ENCODE data around the gene SPRTN.

SPRTN gene

GRCh38 chr1:231355171-231355570, 17.1 kb downstream of the SPRTN start:
- Histone ChIP-seq H3K36me3 (ENCODE audit: control insufficient read depth, insufficient read depth, low read length) (peaks cover 31% of the 10 kb centered on the region), H3K27ac (ENCODE audit: low read depth, low read length) (no peak overlapping the region), H3K4me1 (ENCODE audit: control insufficient read depth, insufficient read depth, low read length) (no peaks in the 10 kb centered on the region), H3K9me3 (ENCODE audit: control insufficient read depth, insufficient read depth, low read depth, low read length) (no peaks in the 10 kb centered on the region), H3K9ac (ENCODE audit: low read length) (no peak overlapping the region), H3K4me3 (ENCODE audit: low read depth, low read length) (no peak overlapping the region), H3K27me3 (ENCODE audit: control insufficient read depth, insufficient read depth, low read length) (no peaks in the 10 kb centered on the region)

GRCh38 chr1:231357187-231357772, 19.2 kb downstream of the SPRTN start:
- H3K4me3 ChIP-seq (ENCODE audit: low read depth, low read length): no peak overlapping the region
- no peak overlapping the region for H3K27ac ChIP-seq (ENCODE audit: low read depth, low read length)
- no peaks in the 10 kb centered on the region for H3K4me1 ChIP-seq (ENCODE audit: control insufficient read depth, insufficient read depth, low read length)
- H3K9me3 ChIP-seq (ENCODE audit: control insufficient read depth, insufficient read depth, low read depth, low read length): no peaks in the 10 kb centered on the region
- H3K36me3 ChIP-seq (ENCODE audit: control insufficient read depth, insufficient read depth, low read length): peaks cover 11% of the 10 kb centered on the region
- no peak overlapping the region for H3K9ac ChIP-seq (ENCODE audit: low read length)
- H3K27me3 ChIP-seq (ENCODE audit: control insufficient read depth, insufficient read depth, low read length): no peaks in the 10 kb centered on the region

GRCh38 chr1:231357831-231358354, 19.8 kb downstream of the SPRTN start:
- no peak overlapping the region for H3K27ac ChIP-seq (ENCODE audit: low read depth, low read length)
- no peaks in the 10 kb centered on the region for H3K27me3 ChIP-seq (ENCODE audit: control insufficient read depth, insufficient read depth, low read length)
- no peaks in the 10 kb centered on the region for H3K4me1 ChIP-seq (ENCODE audit: control insufficient read depth, insufficient read depth, low read length)
- H3K4me3 ChIP-seq (ENCODE audit: low read depth, low read length): no peak overlapping the region
- no peak overlapping the region for H3K9ac ChIP-seq (ENCODE audit: low read length)
- H3K36me3 ChIP-seq (ENCODE audit: control insufficient read depth, insufficient read depth, low read length): peaks cover 5% of the 10 kb centered on the region
- H3K9me3 ChIP-seq (ENCODE audit: control insufficient read depth, insufficient read depth, low read depth, low read length): no peaks in the 10 kb centered on the region

- no peaks in the 10 kb centered on the region for H3K9me3 ChIP-seq (ENCODE audit: control insufficient read depth, insufficient read depth, low read depth, low read length)
- H3K27ac ChIP-seq (ENCODE audit: low read depth, low read length): no peak overlapping the region
- no peaks in the 10 kb centered on the region for H3K36me3 ChIP-seq (ENCODE audit: control insufficient read depth, insufficient read depth, low read length)
- H3K4me1 ChIP-seq (ENCODE audit: control insufficient read depth, insufficient read depth, low read length): no peaks in the 10 kb centered on the region
- no peak overlapping the region for H3K4me3 ChIP-seq (ENCODE audit: low read depth, low read length)
- H3K9ac ChIP-seq (ENCODE audit: low read length): no peak overlapping the region
- H3K27me3 ChIP-seq (ENCODE audit: control insufficient read depth, insufficient read depth, low read length): no peaks in the 10 kb centered on the region
These were observed 21.0 kb downstream of the SPRTN start for GRCh38 chr1:231359113-231359512.

- Histone ChIP-seq H3K4me3 (ENCODE audit: low read depth, low read length) (no peak overlapping the region), H3K4me1 (ENCODE audit: control insufficient read depth, insufficient read depth, low read length) (no peaks in the 10 kb centered on the region), H3K27ac (ENCODE audit: low read depth, low read length) (no peak overlapping the region)
These were observed 24.2 kb downstream of the SPRTN start for GRCh38 chr1:231362325-231362724.

GRCh38 chr1:231363624-231364023, 25.5 kb downstream of the SPRTN start:
- H3K36me3 ChIP-seq (ENCODE audit: control insufficient read depth, insufficient read depth, low read length): no peaks in the 10 kb centered on the region
- H3K4me1 ChIP-seq (ENCODE audit: control insufficient read depth, insufficient read depth, low read length): no peaks in the 10 kb centered on the region
- no peaks in the 10 kb centered on the region for H3K9me3 ChIP-seq (ENCODE audit: control insufficient read depth, insufficient read depth, low read depth, low read length)
- H3K4me3 ChIP-seq (ENCODE audit: low read depth, low read length): no peak overlapping the region
- H3K9ac ChIP-seq (ENCODE audit: low read length): no peak overlapping the region
- H3K27ac ChIP-seq (ENCODE audit: low read depth, low read length): no peak overlapping the region
- no peaks in the 10 kb centered on the region for H3K27me3 ChIP-seq (ENCODE audit: control insufficient read depth, insufficient read depth, low read length)

More at GRCh38 chr1:231362325-231362724, 24.2 kb downstream of the SPRTN start:
- Histone ChIP-seq H3K27me3 (ENCODE audit: control insufficient read depth, insufficient read depth, low read length) (no peaks in the 10 kb centered on the region), H3K36me3 (ENCODE audit: control insufficient read depth, insufficient read depth, low read length) (no peaks in the 10 kb centered on the region), H3K9me3 (ENCODE audit: control insufficient read depth, insufficient read depth, low read depth, low read length) (no peaks in the 10 kb centered on the region), H3K9ac (ENCODE audit: low read length) (no peak overlapping the region)

GRCh38 chr1:231364192-231364591, 26.1 kb downstream of the SPRTN start:
- Histone ChIP-seq H3K27ac (ENCODE audit: low read depth, low read length) (no peak overlapping the region), H3K4me3 (ENCODE audit: low read depth, low read length) (no peak overlapping the region), H3K36me3 (ENCODE audit: control insufficient read depth, insufficient read depth, low read length) (no peaks in the 10 kb centered on the region), H3K9ac (ENCODE audit: low read length) (no peak overlapping the region), H3K9me3 (ENCODE audit: control insufficient read depth, insufficient read depth, low read depth, low read length) (no peaks in the 10 kb centered on the region), H3K4me1 (ENCODE audit: control insufficient read depth, insufficient read depth, low read length) (no peaks in the 10 kb centered on the region), H3K27me3 (ENCODE audit: control insufficient read depth, insufficient read depth, low read length) (no peaks in the 10 kb centered on the region)

GRCh38 chr1:231369282-231369681, 31.2 kb downstream of the SPRTN start:
- no peak overlapping the region for H3K27ac ChIP-seq (ENCODE audit: low read depth, low read length)
- H3K4me3 ChIP-seq (ENCODE audit: low read depth, low read length): no peak overlapping the region
- H3K9me3 ChIP-seq (ENCODE audit: control insufficient read depth, insufficient read depth, low read depth, low read length): no peaks in the 10 kb centered on the region
- H3K36me3 ChIP-seq (ENCODE audit: control insufficient read depth, insufficient read depth, low read length): no peaks in the 10 kb centered on the region
- H3K27me3 ChIP-seq (ENCODE audit: control insufficient read depth, insufficient read depth, low read length): no peaks in the 10 kb centered on the region
- H3K4me1 ChIP-seq (ENCODE audit: control insufficient read depth, insufficient read depth, low read length): no peaks in the 10 kb centered on the region
- no peak overlapping the region for H3K9ac ChIP-seq (ENCODE audit: low read length)

- H3K27ac ChIP-seq (ENCODE audit: low read depth, low read length): no peak overlapping the region
- no peaks in the 10 kb centered on the region for H3K9me3 ChIP-seq (ENCODE audit: control insufficient read depth, insufficient read depth, low read depth, low read length)
- H3K36me3 ChIP-seq (ENCODE audit: control insufficient read depth, insufficient read depth, low read length): no peaks in the 10 kb centered on the region
- no peak overlapping the region for H3K9ac ChIP-seq (ENCODE audit: low read length)
- no peak overlapping the region for H3K4me3 ChIP-seq (ENCODE audit: low read depth, low read length)
- no peaks in the 10 kb centered on the region for H3K27me3 ChIP-seq (ENCODE audit: control insufficient read depth, insufficient read depth, low read length)
- H3K4me1 ChIP-seq (ENCODE audit: control insufficient read depth, insufficient read depth, low read length): peaks cover 7% of the 10 kb centered on the region
These were observed 34.4 kb downstream of the SPRTN start for GRCh38 chr1:231372501-231372900.

- Histone ChIP-seq H3K36me3 (ENCODE audit: control insufficient read depth, insufficient read depth, low read length) (no peaks in the 10 kb centered on the region), H3K9ac (ENCODE audit: low read length) (no peak overlapping the region), H3K4me1 (ENCODE audit: control insufficient read depth, insufficient read depth, low read length) (peaks cover 9% of the 10 kb centered on the region), H3K27ac (ENCODE audit: low read depth, low read length) (no peak overlapping the region), H3K9me3 (ENCODE audit: control insufficient read depth, insufficient read depth, low read depth, low read length) (no peaks in the 10 kb centered on the region), H3K4me3 (ENCODE audit: low read depth, low read length) (no peak overlapping the region), H3K27me3 (ENCODE audit: control insufficient read depth, insufficient read depth, low read length) (no peaks in the 10 kb centered on the region)
These were observed 36.3 kb downstream of the SPRTN start for GRCh38 chr1:231374394-231374793.

- peaks cover 9% of the 10 kb centered on the region for H3K4me1 ChIP-seq (ENCODE audit: control insufficient read depth, insufficient read depth, low read length)
- no peak overlapping the region for H3K9ac ChIP-seq (ENCODE audit: low read length)
- no peak overlapping the region for H3K4me3 ChIP-seq (ENCODE audit: low read depth, low read length)
- H3K27me3 ChIP-seq (ENCODE audit: control insufficient read depth, insufficient read depth, low read length): no peaks in the 10 kb centered on the region
- no peaks in the 10 kb centered on the region for H3K36me3 ChIP-seq (ENCODE audit: control insufficient read depth, insufficient read depth, low read length)
- no peak overlapping the region for H3K27ac ChIP-seq (ENCODE audit: low read depth, low read length)
- H3K9me3 ChIP-seq (ENCODE audit: control insufficient read depth, insufficient read depth, low read depth, low read length): no peaks in the 10 kb centered on the region
These were observed 38.0 kb downstream of the SPRTN start for GRCh38 chr1:231376101-231376500.

Measured in HUES6 (cell line).